H1 (cell line): ENCODE data around the gene DOCK10. TPM values are rescaled to one million over a fixed set of nuclear protein-coding genes. Genes with fewer than 3 reads are reported as not detected.

Experiments used
- CHD7 ChIP-seq: fragments of 300-600 bp; sonication (generic); IDR thresholded peaks from 2 replicates; pipeline ENCODE4 v1.7.1; 2012; ENCODE audit warnings: low read length, moderate library complexity, mild to moderate bottlenecking, inconsistent platforms; ENCODE audit not compliant: insufficient replicate concordance
- SP1 ChIP-seq: IDR thresholded peaks from 2 replicates; pipeline ENCODE4 v1.6.1; 2011; ENCODE audit warnings: low read depth, low read length
- polyA plus RNA-seq, 7 experiments: library from polyadenylated mRNA; depleted of rRNA in 3 of 7; stranded (reverse) in 5 of 7; unstranded in 2 of 7; fragments of >200 nt in 5 of 7; fragments of 200-250 nt in 2 of 7; gene quantifications; 1 replicate in 5 of 7; 2 replicates in 1 of 7; 4 replicates in 1 of 7; pipeline versions ENCODE4 v1.2.1 to v1.2.3, GENCODE V29; 2011 to 2013; ENCODE audit warnings: missing spikeins in 2 of 7, mixed read lengths in 2 of 7
- total RNA-seq: library from RNA; stranded (reverse); fragmentation: NEBNext Ultra II Directional; extraction: Animal tissue kit (Norgen Biotek cat#: 25700); gene quantifications from 2 replicates; pipeline ENCODE4 v1.2.1, GENCODE V29; 2021

The DOCK10 gene
- total and polyA plus RNA-seq, 2 of the 8 experiments (the other 6 are each of a cell fraction or from before 2014, with no cell fraction given): 0.33 to 1.6 TPM

GRCh38 chr2:225031599-225031998 lies 10.7 kb downstream of the DOCK10 start (continued):
- no peak for TF ChIP-seq CHD7
- no peak for TF ChIP-seq SP1
- TF ChIP-seq, all 59 proteins: peak for 0
